OCI-LY7 (cell line): ENCODE data around the gene PLA2G4B. TPM values are rescaled to one million over a fixed set of nuclear protein-coding genes. Genes with fewer than 3 reads are reported as not detected.

Experiments used
- BruUV-seq: library from RNA; stranded (reverse); fragments of 400-500 nt; replicated peaks from 2 replicates; lab custom pipeline; 2021; lab: Mats Ljungman, UMichigan
- CTCF ChIA-PET: fragments of 300-600 bp; sonication (Branson Sonifier 250); formaldehyde crosslinking; loops from one replicate; lab custom pipeline; 2022; ENCODE audit warnings: antibody characterized with exemption; ENCODE audit not compliant: unreplicated experiment; lab: Charles Lee
- POLR2A ChIA-PET: fragments of 300-600 bp; sonication (Branson Sonifier 250); formaldehyde crosslinking; loops from one replicate; lab custom pipeline; 2022; ENCODE audit warnings: antibody characterized with exemption; lab: Charles Lee
- DNase-seq: peaks from one replicate; pipeline ENCODE4 v3.0.0-alpha.2; 2015; ENCODE audit warnings: low spot score
- H2AFZ ChIP-seq: fragments of 200-600 bp; sonication (generic), shearing (Covaris generic); 2 replicates; pipeline ENCODE4 v1.6.1; 2014; ENCODE audit warnings: mild to moderate bottlenecking, antibody characterized with exemption, low read length, moderate library complexity
- H3K27ac ChIP-seq: fragments of 200-600 bp; sonication (generic); 2 replicates; pipeline ENCODE4 v1.5.1; 2014; ENCODE audit warnings: mixed run types, low read depth, mild to moderate bottlenecking, moderate library complexity, low read length, inconsistent platforms; ENCODE audit not compliant: poor library complexity, severe bottlenecking
- H3K36me3 ChIP-seq: fragments of 200-600 bp; sonication (generic); 2 replicates; pipeline ENCODE4 v1.6.1; 2014; ENCODE audit warnings: mild to moderate bottlenecking, antibody characterized with exemption, low read length, moderate library complexity, mixed read lengths; ENCODE audit not compliant: insufficient read depth
- H3K4me1 ChIP-seq: fragments of 200-600 bp; sonication (generic); 2 replicates; pipeline ENCODE4 v1.5.1; 2014; ENCODE audit warnings: mild to moderate bottlenecking, low read length; ENCODE audit not compliant: insufficient read depth, poor library complexity, severe bottlenecking
- H3K4me2 ChIP-seq: fragments of 200-600 bp; sonication (generic); 2 replicates; pipeline ENCODE4 v1.6.1; 2014; ENCODE audit warnings: mild to moderate bottlenecking, low read length
- H3K4me3 ChIP-seq: fragments of 200-600 bp; sonication (generic); 2 replicates; pipeline ENCODE4 v1.5.1; 2014; ENCODE audit warnings: mild to moderate bottlenecking, low read depth, low read length; ENCODE audit not compliant: poor library complexity, severe bottlenecking
- H3K79me2 ChIP-seq: fragments of 200-600 bp; sonication (generic); 2 replicates; pipeline ENCODE4 v1.6.1; 2016; ENCODE audit warnings: low read depth, mild to moderate bottlenecking, low read length, moderate library complexity, mixed read lengths; ENCODE audit not compliant: insufficient read depth
- H3K9me2 ChIP-seq: fragments of 200-600 bp; sonication (generic); 2 replicates; pipeline ENCODE4 v1.6.1; 2016; ENCODE audit warnings: mild to moderate bottlenecking, low read length, mixed read lengths; ENCODE audit not compliant: insufficient read depth
- H3K9me3 ChIP-seq: fragments of 200-600 bp; sonication (generic); 2 replicates; pipeline ENCODE4 v1.6.1; 2014; ENCODE audit warnings: mild to moderate bottlenecking, mixed run types, low read length, mixed read lengths
- H4K20me1 ChIP-seq: fragments of 200-600 bp; sonication (generic); 2 replicates; pipeline ENCODE4 v1.6.1; 2014; ENCODE audit warnings: mild to moderate bottlenecking, antibody characterized with exemption, low read length, moderate library complexity, mixed read lengths; ENCODE audit not compliant: insufficient read depth
- CTCF ChIP-seq: fragments of 200-600 bp; sonication (generic); conservative IDR thresholded peaks from 2 replicates; pipeline ENCODE4 v1.5.1; 2014; ENCODE audit warnings: mild to moderate bottlenecking, antibody characterized with exemption, low read length, moderate library complexity, mixed read lengths
- EZH2phosphoT487 ChIP-seq: fragments of 200-600 bp; sonication (generic); IDR thresholded peaks from 2 replicates; pipeline ENCODE4 v1.6.1; 2018; ENCODE audit warnings: low read depth, borderline replicate concordance, mild to moderate bottlenecking, mixed run types, antibody characterized with exemption, low read length, moderate library complexity, mixed read lengths
- intact Hi-C: fragments of 100-400 bp; cut with micrococcal nuclease; formaldehyde crosslinking; loops from one replicate; pipeline ENCODE4 v1.10.0; 2022; ENCODE audit not compliant: unreplicated experiment
- total RNA-seq, 2 experiments: library from RNA; depleted of rRNA in 1 of 2; stranded (reverse); fragments of >200 nt in 1 of 2; shearing (Covaris generic) in 1 of 2; gene quantifications; 2 replicates each; pipeline ENCODE4 v1.2.3, GENCODE V29; 2014 to 2022

The PLA2G4B gene
- total RNA-seq, 2 experiments from 2014 or later, result 9.5 to 11.1 TPM

GRCh38 chr15:41798607-41799487, 39.8 kb upstream of the PLA2G4B start:
- no TSS peak for BruUV-seq
- no peak for TF ChIP-seq EZH2phosphoT487
- no peak for TF ChIP-seq CTCF
- no peak overlapping the region for H2AFZ ChIP-seq
- no peaks in the 10 kb centered on the region for H3K9me2 ChIP-seq
- peaks cover 16% of the 10 kb centered on the region for H3K9me3 ChIP-seq
- H3K4me3 ChIP-seq, result no peak overlapping the region
- peaks cover 34% of the 10 kb centered on the region for H3K4me1 ChIP-seq
- no peaks in the 10 kb centered on the region for H4K20me1 ChIP-seq
- ChIA-PET POLR2A (no interaction called here), CTCF (no interaction called here)
- DNase-seq, result no peak
- H3K79me2 ChIP-seq, result no peaks in the 10 kb centered on the region
- intact Hi-C loops, result no loop called here
- H3K4me2 ChIP-seq, result no peak overlapping the region
- H3K27ac ChIP-seq, result no peak overlapping the region
- H3K36me3 ChIP-seq, result peaks cover 19% of the 10 kb centered on the region

- Histone ChIP-seq H3K36me3 (peaks cover 19% of the 10 kb centered on the region), H3K79me2 (no peaks in the 10 kb centered on the region), H3K27ac (no peak overlapping the region), H3K9me2 (no peaks in the 10 kb centered on the region), H3K4me3 (no peak overlapping the region), H3K9me3 (peaks cover 16% of the 10 kb centered on the region), H2AFZ (no peak overlapping the region), H4K20me1 (no peaks in the 10 kb centered on the region), H3K4me1 (peaks cover 28% of the 10 kb centered on the region), H3K4me2 (no peak overlapping the region)
- no TSS peak for BruUV-seq
- ChIA-PET POLR2A (no interaction called here), CTCF (no interaction called here)
- DNase-seq, result no peak
- intact Hi-C loops, result no loop called here
- TF ChIP-seq CTCF (no peak), EZH2phosphoT487 (no peak)
Observed at GRCh38 chr15:41799488-41799805, 39.2 kb upstream of the PLA2G4B start.

- BruUV-seq, result no TSS peak
- H3K4me1 ChIP-seq, result peaks cover 11% of the 10 kb centered on the region
- no peak overlapping the region for H3K27ac ChIP-seq
- no peaks in the 10 kb centered on the region for H3K79me2 ChIP-seq
- intact Hi-C loops, result no loop called here
- ChIA-PET POLR2A (interaction anchor here (1.0 kb wide), 1 partner anchor 28 kb away, joined by 3 read pairs; no protein-coding TSS in a partner anchor), CTCF (no interaction called here)
- no peak overlapping the region for H3K4me3 ChIP-seq
- peaks cover 19% of the 10 kb centered on the region for H3K36me3 ChIP-seq
- peaks cover 16% of the 10 kb centered on the region for H3K9me3 ChIP-seq
- TF ChIP-seq CTCF, result no peak
- no peak for TF ChIP-seq EZH2phosphoT487
- H4K20me1 ChIP-seq, result no peaks in the 10 kb centered on the region
- no peaks in the 10 kb centered on the region for H3K9me2 ChIP-seq
- H2AFZ ChIP-seq, result no peak overlapping the region
- DNase-seq, result no peak
- no peak overlapping the region for H3K4me2 ChIP-seq
Observed at GRCh38 chr15:41801185-41801584, 37.5 kb upstream of the PLA2G4B start.
